ENCODE measurements around the gene ZNF343. TPM values are rescaled to one million over a fixed set of nuclear protein-coding genes. Genes with fewer than 3 reads are reported as not detected.

Gene ZNF343
- total RNA-seq, 4 donors from 2014 or later: 11.2 to 20.5 (median 15.1) TPM

GRCh38 chr20:2541940-2542339, 33.2 kb upstream of the ZNF343 start:
- TF ChIP-seq POLR2A (IDR thresholded peaks at IDR 0.05) (no peak), CTCF (IDR thresholded peaks at IDR 0.05) (no peak)
- no peak for DNase-seq
- H3K9me3 ChIP-seq: no peaks in the 10 kb centered on the region
- no peak overlapping the region for H3K4me3 ChIP-seq
- no peaks in the 10 kb centered on the region for H3K4me1 ChIP-seq
- intact Hi-C loops (cut with DNase I; ENCODE audit: low total_unique reads): no loop called here
- no peak overlapping the region for H3K27ac ChIP-seq
- H3K36me3 ChIP-seq: no peaks in the 10 kb centered on the region
- H3K27me3 ChIP-seq: no peaks in the 10 kb centered on the region

- no peak for DNase-seq
- Histone ChIP-seq H3K36me3 (no peaks in the 10 kb centered on the region), H3K27ac (no peak overlapping the region), H3K4me1 (no peaks in the 10 kb centered on the region), H3K4me3 (no peak overlapping the region), H3K9me3 (no peaks in the 10 kb centered on the region), H3K27me3 (no peaks in the 10 kb centered on the region)
- intact Hi-C loops (cut with DNase I; ENCODE audit: low total_unique reads): no loop called here
- TF ChIP-seq POLR2A (IDR thresholded peaks at IDR 0.05) (no peak), CTCF (IDR thresholded peaks at IDR 0.05) (no peak)
Observed at GRCh38 chr20:2538931-2539720, 30.4 kb upstream of the ZNF343 start.

- Histone ChIP-seq H3K27ac (no peak overlapping the region), H3K36me3 (no peaks in the 10 kb centered on the region), H3K9me3 (no peaks in the 10 kb centered on the region), H3K4me3 (no peak overlapping the region), H3K4me1 (no peaks in the 10 kb centered on the region), H3K27me3 (no peaks in the 10 kb centered on the region)
- no peak for DNase-seq
- intact Hi-C loops (cut with DNase I; ENCODE audit: low total_unique reads): no loop called here
- TF ChIP-seq CTCF (IDR thresholded peaks at IDR 0.05) (no peak), POLR2A (IDR thresholded peaks at IDR 0.05) (no peak)
Observed at GRCh38 chr20:2538356-2538755, 29.6 kb upstream of the ZNF343 start.

- H3K4me3 ChIP-seq: no peak overlapping the region
- intact Hi-C loops (cut with DNase I; ENCODE audit: low total_unique reads): no loop called here
- H3K27me3 ChIP-seq: no peaks in the 10 kb centered on the region
- no peaks in the 10 kb centered on the region for H3K9me3 ChIP-seq
- no peak for TF ChIP-seq CTCF (IDR thresholded peaks at IDR 0.05)
- TF ChIP-seq POLR2A (IDR thresholded peaks at IDR 0.05): no peak
- H3K4me1 ChIP-seq: no peaks in the 10 kb centered on the region
- DNase-seq: no peak
- no peaks in the 10 kb centered on the region for H3K36me3 ChIP-seq
- H3K27ac ChIP-seq: no peak overlapping the region
Observed at GRCh38 chr20:2537101-2537500, 28.4 kb upstream of the ZNF343 start.

GRCh38 chr20:2536560-2536986, 27.9 kb upstream of the ZNF343 start, which contains the start of gene TMC2:
TSS of gene TMC2 (plus strand) at chr20:2536573. CDS start at chr20:2536622, 49 bp downstream.
- H3K27me3 ChIP-seq: no peaks in the 10 kb centered on the region
- no peaks in the 10 kb centered on the region for H3K36me3 ChIP-seq
- no peak within 1 kb of the TSS for H3K4me3 ChIP-seq
- intact Hi-C loops (cut with DNase I; ENCODE audit: low total_unique reads): no loop called here
- no peak for DNase-seq
- no peaks in the 10 kb centered on the region for H3K9me3 ChIP-seq
- no peaks in the 10 kb centered on the region for H3K4me1 ChIP-seq
- no peak for TF ChIP-seq CTCF (IDR thresholded peaks at IDR 0.05)
- no peak for TF ChIP-seq POLR2A (IDR thresholded peaks at IDR 0.05)
- H3K27ac ChIP-seq: no peak within 1 kb of the TSS
